Keratinocyte (primary cell): ENCODE results near the gene NUMB.

Experiments
- EZH2 ChIP-seq: IDR thresholded peaks from one replicate; pipeline ENCODE4 v1.6.1; 2012; ENCODE audit warnings: inconsistent platforms, mild to moderate bottlenecking, low read length, moderate library complexity
- TF ChIP-seq, protein P1 (sequence below), 3 experiments: IDR thresholded peaks in 1 of 3; conservative IDR thresholded peaks in 1 of 3; optimal IDR thresholded peaks in 1 of 3; 2 replicates in 2 of 3; 3 replicates in 1 of 3; pipeline versions ENCODE3 to v1.5.1; 2011; ENCODE audit warnings: low read length in 3 of 3, mild to moderate bottlenecking in 3 of 3, moderate library complexity in 2 of 3, control low read depth in 1 of 3, inconsistent platforms in 1 of 3; ENCODE audit not compliant: insufficient read depth in 2 of 3; ENCODE audit errors: extremely low read depth in 1 of 3

DNA sequence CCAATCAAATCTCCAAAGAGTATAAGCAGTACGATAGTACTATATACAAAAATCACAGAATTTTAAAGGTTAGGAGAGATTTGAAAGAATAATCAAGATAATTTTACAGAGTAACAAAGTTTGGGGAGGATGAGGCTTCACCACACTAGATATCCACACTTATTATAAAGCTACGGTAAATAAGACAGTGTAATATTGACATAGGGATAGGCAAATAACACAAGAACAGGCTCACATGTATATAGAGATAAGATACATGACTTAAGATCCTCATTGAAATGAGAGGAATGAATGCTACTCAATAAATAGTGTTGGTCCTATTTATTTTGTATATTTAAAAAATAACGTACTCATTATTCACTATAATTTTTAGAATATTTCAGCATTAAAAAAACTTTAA, 26.2 kb downstream of the NUMB start:
- TF ChIP-seq, protein P1, sequence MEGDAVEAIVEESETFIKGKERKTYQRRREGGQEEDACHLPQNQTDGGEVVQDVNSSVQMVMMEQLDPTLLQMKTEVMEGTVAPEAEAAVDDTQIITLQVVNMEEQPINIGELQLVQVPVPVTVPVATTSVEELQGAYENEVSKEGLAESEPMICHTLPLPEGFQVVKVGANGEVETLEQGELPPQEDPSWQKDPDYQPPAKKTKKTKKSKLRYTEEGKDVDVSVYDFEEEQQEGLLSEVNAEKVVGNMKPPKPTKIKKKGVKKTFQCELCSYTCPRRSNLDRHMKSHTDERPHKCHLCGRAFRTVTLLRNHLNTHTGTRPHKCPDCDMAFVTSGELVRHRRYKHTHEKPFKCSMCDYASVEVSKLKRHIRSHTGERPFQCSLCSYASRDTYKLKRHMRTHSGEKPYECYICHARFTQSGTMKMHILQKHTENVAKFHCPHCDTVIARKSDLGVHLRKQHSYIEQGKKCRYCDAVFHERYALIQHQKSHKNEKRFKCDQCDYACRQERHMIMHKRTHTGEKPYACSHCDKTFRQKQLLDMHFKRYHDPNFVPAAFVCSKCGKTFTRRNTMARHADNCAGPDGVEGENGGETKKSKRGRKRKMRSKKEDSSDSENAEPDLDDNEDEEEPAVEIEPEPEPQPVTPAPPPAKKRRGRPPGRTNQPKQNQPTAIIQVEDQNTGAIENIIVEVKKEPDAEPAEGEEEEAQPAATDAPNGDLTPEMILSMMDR (optimal IDR thresholded peaks at IDR 0.05 in 1 of 3, IDR thresholded peaks at IDR 0.05 in 1 of 3, conservative IDR thresholded peaks at IDR 0.05 in 1 of 3; ENCODE audit: extremely low read depth in 1 of 3, insufficient read depth in 2 of 3, low read length in 3 of 3): no peak
- TF ChIP-seq EZH2: no peak
